GM21717 (cell line): ENCODE measurements around the gene TASP1.

Experiments used
- ATAC-seq: cut with Tn5 transposase; IDR thresholded peaks from one replicate; pipeline ENCODE4 v1.9.1; 2021; ENCODE audit warnings: mild to moderate bottlenecking, moderate library complexity; ENCODE audit not compliant: unreplicated experiment

The TASP1 gene

GRCh38 chr20:13355941-13356486, 282.7 kb downstream of the TASP1 start:
- ATAC-seq, result no peak

DNA sequence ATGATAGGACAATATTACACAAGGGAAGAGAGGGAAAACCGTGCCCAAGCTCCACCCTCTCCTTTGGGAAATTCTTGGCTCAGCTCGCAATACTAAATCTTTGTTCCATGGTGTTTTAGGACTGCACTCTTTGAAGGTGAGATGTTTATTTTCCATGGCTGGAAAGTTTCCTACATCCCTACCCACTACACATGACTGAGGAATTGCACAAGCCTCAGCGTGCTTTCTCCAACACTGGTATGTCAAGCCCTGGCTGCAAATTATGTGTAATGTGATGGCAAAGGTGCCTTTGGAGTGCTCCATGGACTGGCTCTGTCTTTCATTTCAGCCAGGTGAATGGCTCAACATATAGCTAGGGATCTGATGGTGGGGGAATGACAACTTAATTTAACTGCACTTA, 283.3 kb downstream of the TASP1 start:
- ATAC-seq, result no peak

- ATAC-seq, result no peak
Observed at GRCh38 chr20:13353261-13353945, 285.3 kb downstream of the TASP1 start.

GRCh38 chr20:13349235-13349604, 289.5 kb downstream of the TASP1 start:
- ATAC-seq, result no peak

DNA sequence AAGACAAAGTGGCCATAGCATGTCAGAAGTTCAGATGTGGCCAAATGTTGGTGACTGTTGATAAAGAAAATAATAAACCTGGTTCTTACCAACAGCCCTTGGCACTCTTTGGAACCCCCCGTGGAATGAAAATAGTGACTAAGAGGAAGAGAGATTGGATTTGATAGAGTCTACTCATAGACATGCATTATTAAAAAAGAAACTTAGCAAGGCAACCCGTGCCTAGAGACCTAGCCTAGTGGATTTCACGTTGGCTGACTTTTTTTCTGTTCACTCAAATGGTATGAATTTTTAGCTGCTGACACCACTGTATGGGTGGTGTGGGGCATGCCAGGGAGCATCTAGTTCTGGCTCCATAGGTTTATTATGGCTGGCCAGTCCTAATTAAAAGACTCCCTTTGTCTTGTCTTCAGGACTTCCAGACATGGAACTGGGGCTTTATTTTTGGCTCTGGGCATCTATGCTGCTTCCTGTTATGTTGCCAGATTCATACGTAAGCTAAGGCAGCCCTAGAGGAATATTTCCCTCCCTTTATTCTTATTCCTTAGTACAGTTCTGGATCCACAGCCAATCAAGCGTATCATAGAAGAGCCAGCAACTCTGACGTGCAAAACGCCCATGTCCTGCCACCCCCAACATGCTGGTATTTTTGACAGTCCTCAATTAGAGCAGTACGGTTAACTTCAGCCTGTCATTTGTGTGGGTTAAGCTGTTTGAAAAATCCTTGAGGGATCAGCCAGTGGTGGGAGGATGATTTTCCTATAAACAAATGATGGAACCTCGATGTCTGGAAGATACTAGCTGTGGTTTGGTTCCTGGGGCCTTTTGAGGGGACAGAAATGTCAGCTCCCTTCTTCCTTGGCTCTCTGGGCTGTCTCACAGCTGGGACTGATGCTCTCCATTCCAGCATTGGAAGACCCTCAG, 290.2 kb downstream of the TASP1 start:
- ATAC-seq, result no peak

DNA sequence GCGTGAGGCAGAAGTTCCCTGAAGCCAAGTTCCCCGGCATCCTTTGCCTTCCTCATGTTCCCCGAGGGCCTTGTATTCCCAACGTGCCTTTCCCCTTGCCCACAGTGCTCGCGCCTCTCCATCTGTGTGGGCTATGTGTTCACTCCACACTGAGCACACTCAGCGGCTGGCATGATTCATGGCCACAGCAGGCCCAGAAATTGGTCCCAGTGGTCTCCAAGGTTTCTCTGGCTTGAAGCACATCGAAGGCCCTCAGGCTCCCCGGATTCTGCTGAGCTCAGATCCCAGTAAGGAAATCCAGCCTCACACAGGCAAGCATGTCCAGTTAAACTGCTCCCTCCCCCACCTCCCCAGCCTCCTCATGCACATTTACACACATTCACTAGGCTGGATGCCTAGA, 294.1 kb downstream of the TASP1 start:
- ATAC-seq, result no peak

DNA sequence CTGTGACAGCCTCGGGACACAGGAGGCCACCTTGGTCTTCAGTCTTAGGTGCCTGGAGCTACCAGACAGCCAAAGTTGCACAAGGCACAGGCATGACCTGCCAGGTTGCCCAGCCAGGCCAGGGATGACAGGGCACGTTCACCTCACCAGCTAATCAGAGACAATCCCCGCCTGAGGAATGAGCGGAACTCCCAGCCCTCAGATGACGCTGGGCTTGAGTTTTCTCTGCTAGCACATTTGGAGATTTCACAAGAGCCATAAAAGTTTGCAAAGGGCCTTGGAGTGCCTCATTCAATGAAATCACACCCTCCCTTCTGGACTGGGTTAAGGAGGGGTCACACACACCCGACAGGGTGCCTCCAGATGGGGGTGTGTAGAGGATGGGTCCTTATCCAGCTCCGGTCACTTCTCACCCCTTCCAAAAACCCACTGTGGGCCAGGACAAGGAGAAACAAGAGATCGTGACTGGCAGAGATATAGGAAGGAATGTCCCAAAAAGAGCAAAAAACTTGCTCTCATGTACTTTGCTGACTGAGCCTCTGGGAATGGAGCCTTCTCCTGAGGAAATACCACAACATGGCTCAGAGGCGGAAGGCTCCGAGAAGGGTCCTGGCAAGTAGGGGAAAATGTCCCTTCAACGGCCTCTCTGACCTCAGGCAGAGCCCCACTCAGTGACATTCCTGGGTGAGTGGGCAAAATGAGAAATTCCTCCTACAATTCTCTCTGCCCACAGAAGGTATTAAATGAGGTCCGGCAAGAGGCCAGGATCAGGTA, 296.1 kb downstream of the TASP1 start:
- no peak for ATAC-seq

- peak; percentile 50 for ATAC-seq
Observed at GRCh38 chr20:13341737-13342393, 296.9 kb downstream of the TASP1 start.

DNA sequence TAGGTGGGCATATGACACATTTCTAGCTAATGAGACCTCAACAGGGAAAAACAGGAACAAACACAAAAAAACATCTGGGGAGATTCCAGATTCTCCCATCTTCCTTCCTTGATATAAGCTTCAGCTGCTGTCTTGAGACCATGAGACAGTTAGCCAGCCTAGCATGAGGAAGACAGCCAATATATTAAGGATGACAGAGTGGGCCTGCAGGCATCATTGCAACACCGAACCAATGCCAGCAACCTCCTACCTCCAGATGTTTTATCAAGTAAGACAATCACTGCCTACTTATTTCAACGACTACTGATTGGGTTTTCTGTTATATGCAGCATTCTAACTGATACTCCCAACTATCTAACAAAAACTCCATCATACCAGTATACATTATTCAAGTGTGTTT, 298.6 kb downstream of the TASP1 start:
- no peak for ATAC-seq
